ENCODE measurements around the gene ZC3H4. TPM values are rescaled to one million over a fixed set of nuclear protein-coding genes. Genes with fewer than 3 reads are reported as not detected.

The ZC3H4 gene
- total and polyA plus RNA-seq, 9 of the 15 experiments (the other 6 are each of a cell fraction or from before 2014, with no cell fraction given) = 2.2 to 75.6 (median 18.3) TPM

DNA sequence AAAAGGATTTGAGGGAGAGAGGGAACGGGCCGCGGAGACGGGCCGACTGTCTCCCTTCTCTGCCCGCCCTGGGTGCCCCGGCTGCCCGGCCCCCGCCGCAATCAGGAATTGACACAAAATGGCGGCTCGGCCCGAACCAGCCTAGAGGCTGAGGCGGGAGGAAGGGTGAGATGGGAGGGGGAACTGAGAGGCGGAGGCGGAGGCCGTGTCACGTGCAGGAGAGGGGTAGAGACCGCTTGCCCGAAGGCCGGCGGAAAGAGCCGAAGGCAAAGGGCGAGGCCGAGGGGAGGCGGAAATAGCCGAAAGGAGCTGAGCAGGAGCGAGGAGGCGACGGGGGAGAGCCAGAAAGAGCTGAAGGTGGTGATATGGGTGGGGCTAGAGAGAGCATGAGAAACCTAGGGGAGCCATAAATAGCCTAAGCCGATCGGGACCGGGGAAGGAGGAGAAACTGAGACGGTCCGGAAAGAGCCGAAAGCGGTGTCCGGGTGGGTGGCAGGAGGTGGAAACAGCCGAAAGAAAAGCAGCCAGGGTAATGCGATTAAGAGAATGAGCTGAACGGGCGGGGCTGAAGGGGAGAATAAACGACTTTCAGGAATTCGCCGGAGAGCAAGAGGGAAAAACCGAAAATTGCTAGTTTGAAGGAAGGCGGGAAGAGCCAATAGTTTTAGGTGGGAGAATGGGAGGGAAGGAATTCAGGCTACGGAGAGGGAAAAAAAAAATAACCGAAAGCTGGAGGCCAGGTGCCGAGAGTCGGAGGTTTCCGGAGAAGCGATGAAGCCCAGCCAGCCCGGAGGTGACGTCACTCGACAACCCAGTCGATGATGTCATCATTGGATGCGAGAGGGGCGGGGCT lies at the start of gene ZC3H4 (continued):
- TF ChIP-seq, protein P1, sequence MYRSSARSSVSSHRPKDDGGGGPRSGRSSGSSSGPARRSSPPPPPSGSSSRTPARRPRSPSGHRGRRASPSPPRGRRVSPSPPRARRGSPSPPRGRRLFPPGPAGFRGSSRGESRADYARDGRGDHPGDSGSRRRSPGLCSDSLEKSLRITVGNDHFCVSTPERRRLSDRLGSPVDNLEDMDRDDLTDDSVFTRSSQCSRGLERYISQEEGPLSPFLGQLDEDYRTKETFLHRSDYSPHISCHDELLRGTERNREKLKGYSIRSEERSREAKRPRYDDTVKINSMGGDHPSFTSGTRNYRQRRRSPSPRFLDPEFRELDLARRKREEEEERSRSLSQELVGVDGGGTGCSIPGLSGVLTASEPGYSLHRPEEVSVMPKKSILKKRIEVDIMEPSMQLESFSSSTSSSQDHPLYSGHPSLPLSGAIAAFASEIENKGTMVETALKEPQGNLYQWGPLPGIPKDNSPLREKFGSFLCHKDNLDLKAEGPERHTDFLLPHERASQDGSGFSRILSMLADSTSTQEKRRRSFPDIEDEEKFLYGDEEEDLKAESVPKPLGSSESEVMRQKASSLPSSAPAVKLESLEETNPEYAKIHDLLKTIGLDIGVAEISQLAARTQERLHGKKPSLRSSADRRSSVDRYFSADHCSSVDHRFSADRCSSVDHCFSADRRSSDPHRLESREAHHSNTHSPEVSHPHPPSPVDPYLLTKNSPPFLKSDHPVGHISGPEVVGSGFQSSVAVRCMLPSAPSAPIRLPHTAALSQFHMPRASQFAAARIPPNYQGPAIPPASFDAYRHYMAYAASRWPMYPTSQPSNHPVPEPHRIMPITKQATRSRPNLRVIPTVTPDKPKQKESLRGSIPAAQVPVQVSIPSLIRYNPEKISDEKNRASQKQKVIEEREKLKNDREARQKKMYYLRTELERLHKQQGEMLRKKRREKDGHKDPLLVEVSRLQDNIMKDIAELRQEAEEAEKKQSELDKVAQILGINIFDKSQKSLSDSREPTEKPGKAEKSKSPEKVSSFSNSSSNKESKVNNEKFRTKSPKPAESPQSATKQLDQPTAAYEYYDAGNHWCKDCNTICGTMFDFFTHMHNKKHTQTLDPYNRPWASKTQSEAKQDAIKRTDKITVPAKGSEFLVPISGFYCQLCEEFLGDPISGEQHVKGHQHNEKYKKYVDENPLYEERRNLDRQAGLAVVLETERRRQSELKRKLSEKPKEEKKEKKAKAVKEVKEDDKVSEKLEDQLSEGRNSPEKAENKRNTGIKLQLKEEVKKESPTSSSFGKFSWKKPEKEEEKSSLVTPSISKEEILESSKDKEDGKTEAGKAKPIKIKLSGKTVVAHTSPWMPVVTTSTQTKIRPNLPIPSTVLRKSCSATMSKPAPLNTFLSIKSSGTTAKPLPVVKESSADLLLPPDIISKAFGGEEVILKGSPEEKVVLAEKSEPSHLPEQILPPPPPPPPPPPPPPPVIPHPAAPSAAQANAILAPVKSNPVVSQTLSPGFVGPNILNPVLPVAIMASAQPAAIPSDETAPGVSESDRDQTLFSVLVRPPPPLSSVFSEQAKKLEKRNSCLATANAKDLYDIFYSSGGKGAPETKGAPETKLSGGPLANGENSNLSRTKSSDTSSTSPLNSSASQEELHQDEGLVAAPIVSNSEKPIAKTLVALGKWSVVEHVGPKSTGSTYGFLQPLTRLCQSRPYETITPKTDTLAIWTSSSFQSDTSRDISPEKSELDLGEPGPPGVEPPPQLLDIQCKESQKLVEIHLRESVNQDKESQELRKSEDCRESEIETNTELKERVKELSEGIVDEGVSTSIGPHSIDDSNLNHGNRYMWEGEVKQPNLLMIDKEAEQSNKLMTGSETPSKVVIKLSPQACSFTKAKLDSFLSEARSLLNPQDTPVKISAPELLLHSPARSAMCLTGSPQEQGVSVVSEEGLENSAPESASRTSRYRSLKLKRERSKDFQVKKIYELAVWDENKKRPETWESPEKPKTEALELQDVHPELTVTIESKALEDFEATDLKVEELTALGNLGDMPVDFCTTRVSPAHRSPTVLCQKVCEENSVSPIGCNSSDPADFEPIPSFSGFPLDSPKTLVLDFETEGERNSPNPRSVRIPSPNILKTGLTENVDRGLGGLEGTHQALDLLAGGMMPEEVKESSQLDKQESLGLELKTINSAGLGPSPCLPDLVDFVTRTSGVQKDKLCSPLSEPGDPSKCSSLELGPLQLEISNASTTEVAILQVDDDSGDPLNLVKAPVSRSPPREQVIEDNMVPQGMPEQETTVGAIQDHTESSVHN (IDR thresholded peaks at IDR 0.05; ENCODE audit: borderline replicate concordance in 1 of 2, low read depth in 1 of 2) = peak in 1 of 2 experiments; percentile 83; a peak in 1 of 4 replicates
- TF ChIP-seq, protein P2, sequence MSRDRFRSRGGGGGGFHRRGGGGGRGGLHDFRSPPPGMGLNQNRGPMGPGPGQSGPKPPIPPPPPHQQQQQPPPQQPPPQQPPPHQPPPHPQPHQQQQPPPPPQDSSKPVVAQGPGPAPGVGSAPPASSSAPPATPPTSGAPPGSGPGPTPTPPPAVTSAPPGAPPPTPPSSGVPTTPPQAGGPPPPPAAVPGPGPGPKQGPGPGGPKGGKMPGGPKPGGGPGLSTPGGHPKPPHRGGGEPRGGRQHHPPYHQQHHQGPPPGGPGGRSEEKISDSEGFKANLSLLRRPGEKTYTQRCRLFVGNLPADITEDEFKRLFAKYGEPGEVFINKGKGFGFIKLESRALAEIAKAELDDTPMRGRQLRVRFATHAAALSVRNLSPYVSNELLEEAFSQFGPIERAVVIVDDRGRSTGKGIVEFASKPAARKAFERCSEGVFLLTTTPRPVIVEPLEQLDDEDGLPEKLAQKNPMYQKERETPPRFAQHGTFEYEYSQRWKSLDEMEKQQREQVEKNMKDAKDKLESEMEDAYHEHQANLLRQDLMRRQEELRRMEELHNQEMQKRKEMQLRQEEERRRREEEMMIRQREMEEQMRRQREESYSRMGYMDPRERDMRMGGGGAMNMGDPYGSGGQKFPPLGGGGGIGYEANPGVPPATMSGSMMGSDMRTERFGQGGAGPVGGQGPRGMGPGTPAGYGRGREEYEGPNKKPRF (IDR thresholded peaks at IDR 0.05; ENCODE audit: low read depth, low read length) = no peak
- no peak; the same call in 1 of the 2 replicates for TF ChIP-seq ZNF589 (CRISPR knock-in tag; IDR thresholded peaks at IDR 0.05; ENCODE audit: low read depth)
- TF ChIP-seq, protein P3, sequence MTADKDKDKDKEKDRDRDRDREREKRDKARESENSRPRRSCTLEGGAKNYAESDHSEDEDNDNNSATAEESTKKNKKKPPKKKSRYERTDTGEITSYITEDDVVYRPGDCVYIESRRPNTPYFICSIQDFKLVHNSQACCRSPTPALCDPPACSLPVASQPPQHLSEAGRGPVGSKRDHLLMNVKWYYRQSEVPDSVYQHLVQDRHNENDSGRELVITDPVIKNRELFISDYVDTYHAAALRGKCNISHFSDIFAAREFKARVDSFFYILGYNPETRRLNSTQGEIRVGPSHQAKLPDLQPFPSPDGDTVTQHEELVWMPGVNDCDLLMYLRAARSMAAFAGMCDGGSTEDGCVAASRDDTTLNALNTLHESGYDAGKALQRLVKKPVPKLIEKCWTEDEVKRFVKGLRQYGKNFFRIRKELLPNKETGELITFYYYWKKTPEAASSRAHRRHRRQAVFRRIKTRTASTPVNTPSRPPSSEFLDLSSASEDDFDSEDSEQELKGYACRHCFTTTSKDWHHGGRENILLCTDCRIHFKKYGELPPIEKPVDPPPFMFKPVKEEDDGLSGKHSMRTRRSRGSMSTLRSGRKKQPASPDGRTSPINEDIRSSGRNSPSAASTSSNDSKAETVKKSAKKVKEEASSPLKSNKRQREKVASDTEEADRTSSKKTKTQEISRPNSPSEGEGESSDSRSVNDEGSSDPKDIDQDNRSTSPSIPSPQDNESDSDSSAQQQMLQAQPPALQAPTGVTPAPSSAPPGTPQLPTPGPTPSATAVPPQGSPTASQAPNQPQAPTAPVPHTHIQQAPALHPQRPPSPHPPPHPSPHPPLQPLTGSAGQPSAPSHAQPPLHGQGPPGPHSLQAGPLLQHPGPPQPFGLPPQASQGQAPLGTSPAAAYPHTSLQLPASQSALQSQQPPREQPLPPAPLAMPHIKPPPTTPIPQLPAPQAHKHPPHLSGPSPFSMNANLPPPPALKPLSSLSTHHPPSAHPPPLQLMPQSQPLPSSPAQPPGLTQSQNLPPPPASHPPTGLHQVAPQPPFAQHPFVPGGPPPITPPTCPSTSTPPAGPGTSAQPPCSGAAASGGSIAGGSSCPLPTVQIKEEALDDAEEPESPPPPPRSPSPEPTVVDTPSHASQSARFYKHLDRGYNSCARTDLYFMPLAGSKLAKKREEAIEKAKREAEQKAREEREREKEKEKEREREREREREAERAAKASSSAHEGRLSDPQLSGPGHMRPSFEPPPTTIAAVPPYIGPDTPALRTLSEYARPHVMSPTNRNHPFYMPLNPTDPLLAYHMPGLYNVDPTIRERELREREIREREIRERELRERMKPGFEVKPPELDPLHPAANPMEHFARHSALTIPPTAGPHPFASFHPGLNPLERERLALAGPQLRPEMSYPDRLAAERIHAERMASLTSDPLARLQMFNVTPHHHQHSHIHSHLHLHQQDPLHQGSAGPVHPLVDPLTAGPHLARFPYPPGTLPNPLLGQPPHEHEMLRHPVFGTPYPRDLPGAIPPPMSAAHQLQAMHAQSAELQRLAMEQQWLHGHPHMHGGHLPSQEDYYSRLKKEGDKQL (CRISPR knock-in tag; IDR thresholded peaks at IDR 0.05; ENCODE audit: borderline replicate concordance) = no peak
- TF ChIP-seq, protein P4, sequence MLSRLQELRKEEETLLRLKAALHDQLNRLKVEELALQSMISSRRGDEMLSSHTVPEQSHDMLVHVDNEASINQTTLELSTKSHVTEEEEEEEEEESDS (CRISPR knock-in tag; IDR thresholded peaks at IDR 0.05) = no peak
- TF ChIP-seq, protein P5, sequence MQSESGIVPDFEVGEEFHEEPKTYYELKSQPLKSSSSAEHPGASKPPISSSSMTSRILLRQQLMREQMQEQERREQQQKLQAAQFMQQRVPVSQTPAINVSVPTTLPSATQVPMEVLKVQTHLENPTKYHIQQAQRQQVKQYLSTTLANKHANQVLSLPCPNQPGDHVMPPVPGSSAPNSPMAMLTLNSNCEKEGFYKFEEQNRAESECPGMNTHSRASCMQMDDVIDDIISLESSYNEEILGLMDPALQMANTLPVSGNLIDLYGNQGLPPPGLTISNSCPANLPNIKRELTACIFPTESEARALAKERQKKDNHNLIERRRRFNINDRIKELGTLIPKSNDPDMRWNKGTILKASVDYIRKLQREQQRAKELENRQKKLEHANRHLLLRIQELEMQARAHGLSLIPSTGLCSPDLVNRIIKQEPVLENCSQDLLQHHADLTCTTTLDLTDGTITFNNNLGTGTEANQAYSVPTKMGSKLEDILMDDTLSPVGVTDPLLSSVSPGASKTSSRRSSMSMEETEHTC (IDR thresholded peaks at IDR 0.05) = peak; percentile 67; the same call in 1 of the 2 replicates
